ENCODE data around the gene ZNF329.
A peak's percentile ranks its signal among the peaks of the same experiment; 100 is the strongest.
"Not testable (repeated sequence)": the region's sequence is repeated elsewhere in the genome, so short reads cannot be mapped to it uniquely, and the experiment has no call there.

Gene ZNF329

DNA sequence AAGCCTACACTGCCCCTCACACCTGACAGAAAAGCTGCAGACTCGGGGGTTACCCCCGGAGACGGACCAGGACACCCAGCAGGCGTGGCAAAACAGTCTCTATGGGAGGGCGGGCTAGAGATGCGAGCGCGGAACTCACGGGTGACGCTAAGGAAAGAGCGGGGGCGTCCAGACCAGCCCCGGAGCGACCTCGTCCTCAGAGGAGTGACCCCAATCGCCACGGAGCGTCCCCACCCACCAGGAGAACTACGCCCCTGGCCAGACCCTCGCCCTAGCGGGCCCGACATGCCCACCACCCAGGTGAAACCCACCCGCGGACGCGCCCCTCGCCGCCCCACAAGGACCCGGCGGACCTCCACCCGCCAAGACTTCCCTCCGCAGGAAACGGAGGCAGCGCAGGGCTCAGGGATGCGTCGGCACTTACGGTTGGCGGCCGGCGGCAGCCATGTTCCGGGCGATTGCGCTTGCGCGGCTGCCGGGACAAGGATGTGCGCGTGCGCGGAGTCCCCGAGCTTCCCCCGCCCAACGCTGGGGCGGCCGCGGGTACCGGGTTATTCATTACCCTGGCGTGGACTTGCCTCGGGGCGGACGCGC is at the start of gene ZNF329:
TSS of gene ZNF329 (minus strand) at position 462 of the 594 bp plus-strand sequence. CDS start 21,286 bp downstream, outside the sequence.
- peak; percentile 99 for DNase-seq (ENCODE audit: low spot score)

DNA sequence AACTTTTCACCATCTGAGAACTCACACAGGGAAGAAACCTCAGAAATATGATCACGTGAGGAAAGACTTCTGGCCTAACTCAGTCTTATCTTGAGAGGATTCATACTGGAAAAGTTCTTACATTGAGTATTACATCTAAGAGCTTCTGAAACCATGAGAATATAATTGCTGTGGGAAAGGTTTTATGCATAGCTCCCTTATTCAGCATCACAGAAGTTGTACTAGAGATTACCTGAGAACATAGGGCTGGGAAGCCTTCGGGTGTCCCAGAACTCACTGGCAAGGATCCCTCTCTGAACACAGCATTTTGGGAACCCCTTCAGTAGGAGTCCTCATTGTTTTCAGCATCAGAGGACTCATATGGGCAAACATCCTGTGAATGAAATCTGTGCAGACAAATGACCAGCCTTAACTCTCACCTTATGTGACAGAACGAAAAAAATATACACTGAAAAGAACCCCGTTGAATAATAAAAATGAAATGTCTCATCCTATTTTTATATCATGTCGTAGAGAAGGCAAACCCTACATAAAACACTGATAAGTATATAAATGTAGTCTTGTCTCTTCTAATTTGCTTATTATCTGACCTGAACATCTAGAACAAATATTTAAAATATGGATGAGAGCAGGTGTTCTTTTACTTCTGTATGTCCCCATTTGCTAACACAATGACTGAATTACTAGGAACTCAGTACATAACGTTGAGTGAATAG is 46.5 kb upstream of the ZNF329 start:
- DNase-seq (ENCODE audit: low spot score): no peak

DNA sequence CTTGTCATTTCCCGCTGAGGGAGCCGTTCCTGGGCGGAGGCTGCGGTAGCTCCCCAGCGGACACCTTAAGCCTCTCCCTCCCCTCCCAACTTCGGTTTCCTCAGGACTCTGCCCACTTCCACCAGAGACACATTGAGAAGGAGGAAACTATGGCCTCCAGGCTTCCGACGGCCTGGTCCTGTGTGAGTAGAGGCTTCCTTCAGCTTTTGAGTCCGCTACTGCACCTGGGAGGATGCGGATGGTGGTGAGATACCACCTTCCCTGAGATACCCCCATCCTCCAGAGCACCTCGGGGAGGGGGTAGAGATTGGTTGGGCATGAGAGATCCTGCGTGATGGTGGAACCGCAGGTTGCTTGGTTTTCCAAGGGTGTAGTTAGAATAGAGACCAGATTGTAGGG is 33.2 kb upstream of the ZNF329 start:
- DNase-seq (ENCODE audit: low spot score): no peak

DNA sequence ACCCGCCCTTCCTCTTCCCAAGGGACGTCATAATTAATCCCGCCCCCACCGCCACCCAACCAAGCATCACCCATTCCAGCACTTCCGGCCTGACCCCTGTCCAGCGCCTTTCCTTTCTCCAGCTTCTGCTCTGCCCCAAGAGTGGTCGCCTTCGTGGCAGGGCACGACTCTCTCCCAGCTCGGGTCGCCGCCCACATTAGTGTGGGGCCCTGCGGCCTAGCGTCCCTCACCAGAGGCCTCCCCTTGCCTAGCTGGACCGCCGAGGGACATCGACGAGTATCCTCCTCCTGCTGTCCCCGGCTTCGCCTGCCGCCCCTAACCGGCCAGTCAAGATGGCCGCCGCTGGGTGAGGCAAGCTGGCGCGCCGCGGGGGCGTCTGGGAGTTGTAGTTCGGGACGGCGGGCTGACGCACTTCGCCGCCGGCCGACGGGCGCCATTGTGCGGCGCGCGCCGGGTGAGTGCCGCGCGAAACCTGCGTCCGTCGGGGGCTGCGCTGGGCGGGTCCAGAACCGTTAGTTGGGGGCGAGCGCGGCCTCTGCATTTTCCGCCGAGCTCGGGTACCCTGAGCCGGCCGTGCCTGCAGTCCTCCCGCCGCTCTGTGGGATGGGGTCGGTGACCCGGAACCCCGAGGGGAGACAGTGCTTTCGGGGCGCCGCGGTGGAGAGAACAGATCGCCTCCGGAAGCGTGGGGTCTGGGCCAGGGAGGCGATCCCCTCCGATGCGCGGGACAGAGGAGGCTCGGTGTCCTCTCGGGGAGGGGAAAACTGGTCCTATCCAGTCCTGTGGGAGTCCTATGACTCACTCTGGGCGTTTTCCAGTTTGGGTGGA is 32.6 kb upstream of the ZNF329 start, which contains the start of gene ZNF274:
TSS of gene ZNF274 (plus strand) at position 73 of the 828 bp plus-strand sequence. CDS start 905 bp downstream, outside the sequence.
- DNase-seq (ENCODE audit: low spot score): peak; percentile 96

DNA sequence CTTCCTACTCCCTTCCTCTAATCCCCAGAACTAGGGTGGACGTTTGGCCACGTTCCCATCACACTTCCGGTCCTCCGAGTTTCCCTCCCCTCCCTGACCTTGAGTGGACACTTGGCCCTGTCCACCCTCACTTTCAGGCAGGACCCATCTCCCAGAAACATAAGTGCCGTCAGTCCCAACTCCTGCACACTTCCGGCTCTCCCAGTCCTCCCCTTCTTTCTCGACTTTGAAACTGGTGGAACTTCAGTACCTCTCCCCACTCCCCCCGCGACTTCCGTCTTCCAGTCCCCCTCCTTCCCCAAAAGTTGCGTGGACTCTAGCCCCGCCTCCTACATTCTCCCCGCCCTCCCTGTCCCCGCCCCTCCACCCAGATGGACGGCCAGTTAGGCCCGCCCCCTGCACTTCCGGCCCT is 32.0 kb upstream of the ZNF329 start:
- no peak for DNase-seq (ENCODE audit: low spot score)

DNA sequence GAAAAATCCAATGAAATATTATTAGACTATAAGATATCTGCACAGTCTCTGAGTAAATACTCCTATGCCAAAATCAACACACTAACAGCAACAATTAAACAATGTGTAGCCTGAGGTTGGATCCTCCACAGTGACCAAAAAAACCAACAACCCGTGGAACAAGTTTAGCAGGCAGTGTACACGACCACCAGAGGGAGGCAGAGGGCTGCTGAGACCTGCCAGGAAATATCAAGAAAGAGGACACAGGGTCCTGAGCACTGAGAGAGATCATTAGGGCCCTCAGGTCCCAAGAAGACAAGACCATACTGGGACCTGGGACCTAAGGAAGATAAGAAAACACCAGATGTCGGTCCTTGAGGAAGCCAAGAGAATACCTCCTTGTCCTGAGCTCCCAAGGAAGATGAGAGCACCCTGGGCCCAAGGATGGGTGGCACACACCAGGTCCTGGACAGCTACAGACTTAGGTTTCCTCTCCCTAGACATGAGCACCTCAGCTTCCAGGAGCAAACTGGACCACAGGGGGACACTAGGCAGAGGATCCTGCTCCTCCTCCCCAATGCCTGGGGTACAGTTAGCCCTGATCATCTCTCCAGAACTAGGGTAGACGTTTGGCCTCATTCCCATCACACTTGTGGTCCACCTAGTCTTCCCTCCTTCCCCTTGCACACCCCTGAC is 31.4 kb upstream of the ZNF329 start:
- DNase-seq (ENCODE audit: low spot score): no peak

DNA sequence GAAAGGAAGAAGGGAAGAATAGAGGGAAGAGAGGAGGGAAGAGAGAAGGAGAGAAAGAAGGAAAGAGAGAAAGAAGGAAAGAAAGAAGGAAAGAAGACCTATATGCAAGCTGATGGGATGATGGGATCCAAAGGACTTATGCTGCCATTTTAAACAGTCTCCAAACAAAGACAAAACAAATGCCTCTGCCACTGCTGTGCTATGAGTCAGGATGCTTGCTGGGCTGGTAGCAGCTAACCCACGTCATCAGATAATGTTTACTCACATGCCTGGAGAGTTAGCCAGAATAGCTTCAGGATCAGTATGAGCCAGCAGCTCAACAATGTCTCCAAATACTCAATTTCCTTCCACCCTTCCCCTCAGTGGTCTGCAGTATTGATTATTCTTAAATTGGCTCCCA is 20.3 kb upstream of the ZNF329 start:
- peak; percentile 39 for DNase-seq (ENCODE audit: low spot score)

DNA sequence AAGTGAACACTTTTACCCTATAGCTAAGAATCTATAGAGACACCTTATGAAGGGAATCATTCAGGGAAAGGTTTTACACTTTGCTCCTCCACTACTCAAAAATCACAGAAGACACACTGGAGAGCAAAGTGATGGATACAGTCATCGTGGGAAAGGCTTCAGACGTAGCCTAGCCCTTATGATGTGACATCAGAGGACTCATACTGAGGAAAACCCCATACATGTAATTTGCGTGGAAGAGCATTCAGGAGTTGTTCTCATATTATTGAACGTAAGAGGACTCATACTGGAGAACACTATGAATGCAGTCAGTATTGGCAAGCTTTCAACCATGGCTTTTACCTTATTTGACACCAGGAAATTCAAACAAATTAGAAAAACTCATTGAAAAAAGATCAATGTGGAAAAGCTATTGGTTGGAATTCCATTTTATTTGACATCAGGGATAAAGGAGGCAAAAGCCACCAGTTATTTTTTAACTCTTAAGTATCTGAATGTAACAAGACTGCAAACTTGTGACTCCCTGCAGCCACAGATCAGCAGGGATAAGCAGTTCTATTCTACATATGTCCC is 16.2 kb upstream of the ZNF329 start:
- no peak for DNase-seq (ENCODE audit: low spot score)

DNA sequence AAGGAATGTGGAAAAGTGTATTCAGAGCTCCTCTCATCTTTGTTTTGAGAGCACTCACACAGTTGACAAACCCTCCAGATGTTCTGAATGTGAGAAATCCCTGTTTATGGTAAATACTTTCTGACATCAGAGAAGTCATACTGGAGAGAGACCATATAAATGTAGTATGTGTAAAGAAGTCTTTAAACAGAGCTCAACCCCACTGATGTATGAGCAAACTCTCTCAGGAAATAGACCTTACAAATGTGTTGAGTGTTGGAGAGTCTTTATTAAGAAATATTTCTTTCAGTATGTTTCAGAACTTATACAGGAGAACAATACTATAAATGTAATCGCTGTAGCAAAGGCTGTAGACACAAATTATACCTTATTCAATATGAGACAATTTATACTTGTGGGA is 15.7 kb upstream of the ZNF329 start:
- no peak for DNase-seq (ENCODE audit: low spot score)

DNA sequence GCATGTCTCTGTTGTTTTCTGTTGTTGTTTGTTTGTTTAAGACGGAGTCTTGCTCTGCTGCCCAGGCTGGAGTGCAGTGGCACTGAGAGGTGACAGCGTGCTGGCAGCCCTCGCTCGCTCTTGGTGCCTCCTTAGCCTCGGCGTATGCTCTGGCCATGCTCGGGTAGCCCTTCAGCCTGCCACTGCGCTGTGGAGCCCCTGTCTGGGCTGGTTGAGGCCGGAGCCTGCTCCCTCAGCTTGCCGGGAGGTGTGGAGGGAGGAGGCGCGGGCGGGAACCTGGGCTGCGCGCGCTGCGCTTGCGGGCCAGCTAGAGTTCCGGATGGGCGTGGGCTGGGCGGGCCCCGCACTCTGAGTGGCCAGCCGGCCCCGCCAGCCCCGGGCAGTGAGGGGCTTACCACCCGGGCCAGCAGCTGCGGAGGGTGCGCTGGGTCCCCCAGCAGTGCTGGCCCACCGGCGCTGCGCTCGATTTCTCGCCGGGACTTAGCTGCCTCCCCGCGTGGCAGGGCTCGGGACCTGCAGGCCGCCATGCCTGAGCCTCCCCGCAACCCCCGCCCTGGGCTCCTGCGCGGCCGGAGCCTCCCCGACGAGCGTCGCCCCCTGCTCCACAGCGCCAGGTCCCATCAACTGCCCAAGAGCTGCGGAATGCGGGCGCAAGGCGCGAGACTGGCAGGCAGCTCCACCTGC is 6.6 kb upstream of the ZNF329 start:
- no peak for DNase-seq (ENCODE audit: low spot score)

DNA sequence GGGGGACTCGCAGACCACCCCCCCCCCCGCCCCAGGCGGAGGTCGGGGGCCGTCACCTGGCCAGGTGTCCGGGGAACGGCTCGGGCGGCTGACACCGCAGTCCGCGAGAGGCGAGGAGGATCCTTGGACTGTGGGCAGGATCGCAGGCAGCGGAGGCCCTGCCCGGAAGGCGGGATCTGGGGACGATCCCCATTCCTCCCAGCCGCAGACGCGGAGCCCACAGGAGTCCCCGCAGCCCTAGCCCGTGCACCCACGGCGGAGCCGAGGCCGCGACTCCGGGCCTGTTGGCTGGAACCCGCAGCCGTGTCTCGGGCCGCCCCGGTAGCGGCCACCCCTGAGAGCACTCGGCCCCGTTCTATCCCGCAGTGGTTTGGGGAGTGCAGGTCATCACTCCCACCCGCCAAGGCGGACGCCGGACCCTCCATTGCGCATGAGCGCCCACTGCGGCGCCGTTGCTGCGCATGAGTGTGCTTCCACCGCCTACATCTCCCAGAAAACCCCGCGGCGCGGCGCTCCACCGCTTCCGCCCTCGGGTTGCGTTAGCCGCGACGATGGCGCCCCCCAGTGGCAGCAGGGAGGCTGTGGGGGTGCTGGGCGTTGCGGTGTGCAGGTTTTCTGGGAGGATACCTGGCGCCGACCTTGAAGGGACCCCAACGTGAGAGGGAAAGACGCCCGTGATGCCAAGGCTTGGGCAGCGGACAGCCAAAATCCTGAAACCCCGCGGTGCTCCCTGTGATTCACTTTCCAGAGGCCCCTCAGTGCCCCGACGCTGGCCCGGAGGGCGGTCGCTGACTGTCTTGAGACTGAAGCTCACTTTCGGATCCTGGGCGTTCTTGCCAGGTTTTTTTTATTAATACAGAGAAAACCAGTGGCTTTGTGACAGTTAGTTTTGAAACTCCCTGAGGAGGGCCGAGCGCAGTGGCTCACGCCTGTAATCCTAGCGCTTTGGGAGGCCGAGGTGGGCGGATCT is 4.4 kb upstream of the ZNF329 start:
- peak; percentile 97 for DNase-seq (ENCODE audit: low spot score)

DNA sequence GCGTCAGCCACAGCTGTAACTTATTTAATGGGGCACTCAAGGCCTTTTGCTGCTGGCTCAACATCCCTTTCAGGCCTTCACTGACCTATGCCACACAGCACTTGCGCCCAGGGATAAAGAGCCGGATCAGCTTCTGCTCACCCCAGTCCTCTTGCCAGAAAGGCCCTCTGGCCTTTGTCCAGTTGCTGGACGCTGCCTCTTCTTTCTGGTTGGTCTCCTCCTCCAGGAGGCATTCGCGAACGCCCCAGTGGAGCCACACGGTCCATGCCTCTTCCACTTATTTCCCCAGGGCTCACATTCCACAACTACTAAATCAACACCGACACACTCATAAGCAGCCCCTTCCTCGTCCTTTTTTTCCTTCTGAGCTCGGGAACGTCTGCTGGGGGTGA is 3.7 kb upstream of the ZNF329 start:
- peak; percentile 59 for DNase-seq (ENCODE audit: low spot score)

DNA sequence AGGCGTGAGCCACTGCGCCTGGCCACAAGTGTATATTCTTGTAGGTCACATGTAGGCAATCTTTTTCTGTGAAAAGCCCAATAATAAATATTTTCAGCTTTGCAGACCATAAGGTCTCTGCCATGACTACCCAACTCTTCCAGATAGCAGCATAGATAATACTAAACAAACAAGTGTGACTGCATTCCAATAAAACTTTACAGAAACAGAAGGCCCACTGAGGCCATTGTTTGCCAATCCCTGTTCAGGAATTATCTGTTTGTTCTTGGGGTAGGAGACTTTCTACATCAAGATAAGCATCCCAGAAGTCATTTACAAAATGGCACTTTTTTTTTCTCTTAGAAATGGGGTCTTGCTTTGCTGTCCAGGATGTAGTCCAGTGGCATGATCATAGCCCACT is 2.8 kb upstream of the ZNF329 start:
- DNase-seq (ENCODE audit: low spot score): no peak

DNA sequence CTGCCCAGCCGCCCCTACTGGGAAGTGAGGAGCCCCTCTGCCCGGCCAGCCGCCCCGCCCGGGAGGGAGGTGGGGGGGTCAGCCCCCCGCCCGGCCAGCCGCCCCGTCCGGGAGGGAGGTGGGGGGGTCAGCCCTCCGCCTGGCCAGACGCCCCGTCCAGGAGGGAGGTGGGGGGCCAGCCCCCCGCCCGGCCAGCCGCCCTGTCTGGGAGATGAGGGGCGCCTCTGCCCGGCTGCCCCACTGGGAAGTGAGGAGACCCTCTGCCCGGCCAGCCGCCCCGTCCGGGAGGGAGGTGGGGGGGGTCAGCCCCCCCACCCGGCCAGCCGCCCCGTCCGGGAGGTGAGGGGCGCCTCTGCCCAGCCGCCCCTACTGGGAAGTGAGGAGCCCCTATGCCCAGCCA is 3.1 kb downstream of the ZNF329 start:
- DNase-seq (ENCODE audit: low spot score): not testable (repeated sequence)

DNA sequence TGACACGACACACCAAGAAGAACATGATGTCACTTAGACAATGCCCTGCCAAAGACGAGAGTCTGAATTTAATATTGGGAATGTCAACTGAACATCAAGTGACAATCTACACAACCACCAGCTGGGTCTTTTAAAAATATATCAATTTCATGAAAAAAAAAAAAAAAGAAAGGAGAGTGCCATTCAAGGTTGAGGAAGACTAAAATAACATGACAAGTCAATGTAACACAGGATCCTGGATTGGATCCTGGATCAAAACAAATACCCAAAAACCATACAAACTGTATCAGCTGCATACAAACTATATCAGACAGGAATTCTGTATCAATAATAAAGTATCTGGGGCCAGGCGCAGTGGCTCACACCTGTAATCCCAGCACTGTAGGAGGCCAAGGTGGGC is 4.7 kb downstream of the ZNF329 start:
- no peak for DNase-seq (ENCODE audit: low spot score)

DNA sequence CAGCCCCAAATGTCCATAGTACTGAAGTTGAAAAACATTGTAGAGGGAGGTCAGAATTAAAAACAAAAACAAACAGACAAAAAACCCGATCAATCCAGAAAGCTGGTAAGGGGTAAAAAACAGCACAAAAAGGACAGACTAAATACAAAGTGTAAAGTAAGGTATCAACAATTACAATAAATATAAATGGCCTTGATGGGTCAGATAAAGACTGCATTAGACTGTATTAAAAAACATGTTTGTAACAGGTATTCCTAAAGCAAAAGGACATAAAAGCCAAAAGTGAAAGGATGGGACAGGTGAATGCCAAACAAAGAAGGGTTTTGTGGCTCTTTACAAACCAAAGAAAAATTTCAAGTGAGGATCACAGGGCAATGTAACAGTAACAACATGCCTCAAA is 16.3 kb downstream of the ZNF329 start:
- DNase-seq (ENCODE audit: low spot score): no peak

DNA sequence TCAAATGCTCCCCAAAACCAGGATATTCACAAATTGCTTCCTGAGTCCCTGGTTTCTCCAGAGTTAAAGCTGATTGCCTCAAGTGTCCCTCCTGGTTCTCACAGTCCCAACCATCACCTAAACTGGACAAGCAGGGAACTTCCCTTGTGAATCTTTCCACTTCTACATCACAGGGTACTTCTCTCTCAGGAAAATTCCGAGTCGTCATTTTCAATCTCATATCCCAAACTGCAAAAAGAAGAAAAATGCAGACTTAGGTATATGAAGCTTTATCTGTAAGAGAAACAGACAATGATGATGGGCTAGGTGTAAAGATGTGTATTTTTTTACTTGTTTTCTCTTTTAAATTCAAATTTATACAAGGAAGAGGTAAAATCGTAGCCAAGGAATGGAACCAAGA is 21.3 kb downstream of the ZNF329 start:
- no peak for DNase-seq (ENCODE audit: low spot score)

DNA sequence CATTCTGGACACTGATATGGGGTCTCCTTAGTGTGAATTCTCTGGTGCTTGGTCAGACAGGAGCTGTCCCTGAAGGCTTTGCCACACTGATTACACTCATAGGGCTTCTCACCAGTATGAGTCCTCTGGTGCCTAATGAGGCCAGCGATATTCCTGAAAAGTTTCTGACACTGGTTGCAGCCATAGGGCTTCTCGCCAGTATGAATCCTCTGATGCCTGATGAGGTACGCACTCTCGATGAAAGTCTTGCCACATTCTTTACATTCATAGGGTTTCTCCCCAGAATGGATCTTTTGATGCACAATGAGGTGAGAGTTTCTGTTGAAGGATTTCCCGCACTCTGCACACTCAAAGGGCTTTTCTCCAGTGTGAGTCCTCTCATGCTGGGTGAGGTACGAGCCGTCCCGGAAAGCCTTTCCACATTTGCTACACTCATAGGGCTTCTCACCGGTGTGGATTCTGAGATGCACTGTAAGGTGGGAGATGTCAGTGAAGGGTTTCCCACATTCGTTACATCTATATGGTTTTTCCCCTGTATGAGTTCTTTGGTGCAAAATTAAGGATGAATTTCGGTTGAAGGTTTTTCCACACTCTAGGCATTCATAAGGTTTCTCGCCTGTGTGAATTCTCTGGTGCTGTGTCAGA is 22.4 kb downstream of the ZNF329 start:
- no peak for DNase-seq (ENCODE audit: low spot score)

DNA sequence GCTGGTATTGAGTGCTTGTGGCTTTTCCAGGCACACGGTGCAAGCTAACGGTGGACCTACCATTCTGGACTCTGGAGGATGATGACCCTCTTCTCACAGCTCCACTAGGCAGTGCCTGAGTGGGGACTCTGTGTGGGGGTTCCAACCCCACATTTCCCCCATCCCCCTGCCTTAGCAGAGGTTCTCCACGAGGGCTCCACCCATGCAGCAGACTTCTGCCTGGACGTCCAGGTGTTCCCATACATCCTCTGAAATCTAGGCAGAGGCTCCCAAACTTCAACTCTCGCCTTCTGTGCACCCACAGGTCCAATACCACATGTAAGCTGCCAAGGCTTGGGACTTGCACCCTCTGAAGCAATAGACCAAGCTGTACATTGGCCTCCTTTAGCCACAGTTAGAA is 27.2 kb downstream of the ZNF329 start:
- no peak for DNase-seq (ENCODE audit: low spot score)
